Psoas muscle (tissue), 8 donors: ENCODE data around the gene TFAP2C. TPM values are rescaled to one million over a fixed set of nuclear protein-coding genes. Genes with fewer than 3 reads are reported as not detected.

Source experiments
- ATAC-seq, 4 donors: fragments of 200-7000 bp; cut with Tn5 transposase; one replicate each; pipeline ENCODE4 v1.9.1; 2020; ENCODE audit warnings: moderate library complexity in 3 of 4, mild to moderate bottlenecking in 2 of 4
- DNase-seq, 2 donors: peaks; one replicate each; pipeline ENCODE4 v3.0.0-alpha.2; 2020
- H3K27ac ChIP-seq: fragments of 200-600 bp; one replicate; pipeline ENCODE4 v1.8.0; 2022
- H3K27me3 ChIP-seq, 3 donors: fragments of 200-600 bp in 1 of 3; one replicate each; pipeline versions ENCODE4 v1.6.1 to v1.8.0; 2013 to 2022; ENCODE audit warnings: low read length in 2 of 3, mild to moderate bottlenecking in 2 of 3, moderate library complexity in 1 of 3; ENCODE audit not compliant: insufficient read depth in 3 of 3
- H3K36me3 ChIP-seq, 2 donors: fragments of 200-600 bp in 1 of 2; one replicate each; pipeline versions ENCODE4 v1.6.1 to v1.8.0; 2013 to 2022; ENCODE audit warnings: low read depth in 1 of 2, mild to moderate bottlenecking in 1 of 2, moderate library complexity in 1 of 2; ENCODE audit not compliant: insufficient read depth in 1 of 2
- H3K4me1 ChIP-seq: fragments of 200-600 bp; one replicate; pipeline ENCODE4 v1.8.0; 2022
- H3K4me3 ChIP-seq: fragments of 200-600 bp; one replicate; pipeline ENCODE4 v1.8.0; 2022; ENCODE audit warnings: mild to moderate bottlenecking
- H3K9me3 ChIP-seq: fragments of 200-600 bp; one replicate; pipeline ENCODE4 v1.8.0; 2022
- WGBS, 3 donors: extraction: QIAGEN DNeasy Blood & Tissue Kit; methylation state at CpG; one replicate each; pipeline versions ENCODE4 v1.1.6 to v1.1.7; 2013; 5-methylcytosine and 5-hydroxymethylcytosine counted together
- intact Hi-C, 2 donors: fragments of 100-400 bp; cut with DNase I; formaldehyde crosslinking; loops; one replicate each; pipeline versions ENCODE4 v1.11.0 to v1.14.2; 2022
- polyA plus RNA-seq, 3 donors: library from polyadenylated mRNA; stranded (reverse); fragments of 200-250 nt; gene quantifications; one replicate each; pipeline ENCODE4 v1.2.3, GENCODE V29; 2013
- total RNA-seq, 4 donors: library from RNA; stranded (reverse); fragmentation: NEBNext Ultra II Directional in 2 of 4; extraction: Animal tissue kit (Norgen Biotek cat#: 25700) in 2 of 4; gene quantifications; one replicate each; pipeline versions ENCODE4 v1.2.1 to v1.2.4, GENCODE V29; 2021 to 2023
- TF ChIP-seq, protein P1 (sequence below): fragments of 200-600 bp; IDR thresholded peaks from one replicate; pipeline ENCODE4 v1.8.0; 2022; ENCODE audit warnings: antibody characterized with exemption
- donor health status: healthy with polysubstance abuse.
- donor health status: DM: no; HTN: no; CAD: no; lungs with moderate emphysema.
- donor health status: Bipolar disorder and iron deficiency.
- donor health status: healthy.
- donor health status: DM: yes; HTN: yes; CAD: no.
- donor health status: DM: no; HTN: no; CAD: no.
- donor health status: DM: no; HTN: no; CAD: no.
- donor health status: DM: yes; HTN: yes; CAD: no.

TFAP2C gene
- total and polyA plus RNA-seq, 7 donors, result 0.03 to 0.04 TPM; not detected in 5

- no peak for DNase-seq
- H3K36me3 ChIP-seq, result no peaks in the 10 kb centered on the region
- intact Hi-C loops, result no loop called here
- no peak for ATAC-seq
- TF ChIP-seq, protein P1, sequence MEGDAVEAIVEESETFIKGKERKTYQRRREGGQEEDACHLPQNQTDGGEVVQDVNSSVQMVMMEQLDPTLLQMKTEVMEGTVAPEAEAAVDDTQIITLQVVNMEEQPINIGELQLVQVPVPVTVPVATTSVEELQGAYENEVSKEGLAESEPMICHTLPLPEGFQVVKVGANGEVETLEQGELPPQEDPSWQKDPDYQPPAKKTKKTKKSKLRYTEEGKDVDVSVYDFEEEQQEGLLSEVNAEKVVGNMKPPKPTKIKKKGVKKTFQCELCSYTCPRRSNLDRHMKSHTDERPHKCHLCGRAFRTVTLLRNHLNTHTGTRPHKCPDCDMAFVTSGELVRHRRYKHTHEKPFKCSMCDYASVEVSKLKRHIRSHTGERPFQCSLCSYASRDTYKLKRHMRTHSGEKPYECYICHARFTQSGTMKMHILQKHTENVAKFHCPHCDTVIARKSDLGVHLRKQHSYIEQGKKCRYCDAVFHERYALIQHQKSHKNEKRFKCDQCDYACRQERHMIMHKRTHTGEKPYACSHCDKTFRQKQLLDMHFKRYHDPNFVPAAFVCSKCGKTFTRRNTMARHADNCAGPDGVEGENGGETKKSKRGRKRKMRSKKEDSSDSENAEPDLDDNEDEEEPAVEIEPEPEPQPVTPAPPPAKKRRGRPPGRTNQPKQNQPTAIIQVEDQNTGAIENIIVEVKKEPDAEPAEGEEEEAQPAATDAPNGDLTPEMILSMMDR, result no peak
- H3K4me1 ChIP-seq, result peaks cover 6% of the 10 kb centered on the region
- peaks cover 9 to 83% (median 47%) of the 10 kb centered on the region in 3 donors for H3K27me3 ChIP-seq
- no peaks in the 10 kb centered on the region for H3K9me3 ChIP-seq
- no peak overlapping the region for H3K27ac ChIP-seq
- H3K4me3 ChIP-seq, result peak overlapping the region; percentile 56
- 5 to 7% (median 7%) methylated on average over 43 to 45 of the region's 45 CpGs for WGBS, 3 donors
Observed at GRCh38 chr20:56627122-56628014, 1.7 kb upstream of the TFAP2C start.

- intact Hi-C loops, result no loop called here
- no peak for ATAC-seq
- peaks cover 6% of the 10 kb centered on the region for H3K4me1 ChIP-seq
- H3K9me3 ChIP-seq, result no peaks in the 10 kb centered on the region
- H3K4me3 ChIP-seq, result peak overlapping the region; percentile 56
- TF ChIP-seq, protein P1, result no peak
- 3 to 4% (median 4%) methylated on average over 40 to 48 of the region's 48 CpGs for WGBS, 3 donors
- no peak overlapping the region for H3K27ac ChIP-seq
- no peaks in the 10 kb centered on the region for H3K36me3 ChIP-seq
- peaks cover 9 to 92% (median 48%) of the 10 kb centered on the region in 3 donors for H3K27me3 ChIP-seq
- DNase-seq, result no peak
Observed at GRCh38 chr20:56628015-56628872, 862 bp upstream of the TFAP2C start.

DNA sequence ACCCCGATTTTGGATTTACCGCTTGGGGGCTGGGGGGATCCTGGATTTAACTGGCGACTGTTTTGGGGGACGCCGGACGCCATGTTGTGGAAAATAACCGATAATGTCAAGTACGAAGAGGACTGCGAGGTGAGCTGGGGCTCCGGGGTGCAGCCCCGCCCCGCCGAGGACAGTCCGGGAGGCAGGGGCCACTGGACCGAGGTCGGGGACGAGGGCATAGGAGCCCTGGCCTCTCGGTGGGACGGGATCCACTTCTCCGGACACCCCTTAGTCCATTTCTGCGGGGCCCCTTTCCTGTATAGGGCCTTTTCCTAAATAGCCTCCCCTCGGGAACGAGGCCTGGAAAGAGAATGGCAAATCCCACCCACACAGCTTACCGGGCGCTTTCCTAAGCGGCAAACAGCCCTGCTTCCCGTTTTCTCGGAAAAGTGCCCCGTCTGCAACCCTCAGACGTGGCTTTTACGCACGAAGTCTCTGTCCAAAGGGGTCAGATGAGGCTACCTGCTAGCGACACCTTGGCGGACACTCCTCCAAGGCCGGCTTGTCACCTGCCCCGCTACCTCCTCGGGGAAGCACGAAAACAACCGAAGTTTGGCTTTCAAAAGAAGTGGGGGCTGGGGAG lies 469 bp downstream of the TFAP2C start:
- peaks cover 9 to 93% (median 50%) of the 10 kb centered on the region in 3 donors for H3K27me3 ChIP-seq
- TF ChIP-seq, protein P1, result no peak

DNA sequence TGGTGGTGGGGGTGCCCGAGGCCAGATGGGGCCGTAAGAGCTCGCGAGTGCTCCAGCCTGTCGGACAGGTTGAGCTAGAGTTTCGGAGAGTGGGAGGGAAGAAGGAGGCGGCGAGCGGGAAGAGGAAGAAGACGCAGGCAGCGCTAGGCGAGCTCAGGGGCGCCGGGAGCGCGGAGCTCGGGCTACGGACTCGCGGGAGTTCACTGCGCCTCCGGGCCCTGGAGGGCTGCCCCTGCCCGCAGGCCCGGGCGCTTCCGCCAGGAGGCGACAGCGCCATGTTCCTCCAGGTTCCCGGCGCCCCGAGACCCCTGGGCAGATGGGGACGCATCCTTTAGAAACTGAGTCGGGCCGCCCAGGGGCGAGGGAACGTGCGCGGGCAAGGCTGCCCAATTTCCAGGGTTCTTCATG lies 984 bp downstream of the TFAP2C start:
- ATAC-seq (peak in 1 of 4 donors; percentile 36), DNase-seq (no peak)
- no peaks in the 10 kb centered on the region for H3K36me3 ChIP-seq
- TF ChIP-seq, protein P1, result no peak
- H3K27me3 ChIP-seq, result peaks cover 9 to 93% (median 48%) of the 10 kb centered on the region in 3 donors
- intact Hi-C loops, result no loop called here
- H3K4me3 ChIP-seq, result peak overlapping the region; percentile 56
- WGBS, 3 donors, result 1 to 3% (median 1%) methylated on average over 19 to 38 of the region's 38 CpGs
- no peak overlapping the region for H3K27ac ChIP-seq
- H3K9me3 ChIP-seq, result no peaks in the 10 kb centered on the region
- peaks cover 6% of the 10 kb centered on the region for H3K4me1 ChIP-seq

More for the DNA sequence above, 469 bp downstream of the TFAP2C start:
- Histone ChIP-seq H3K27ac (no peak overlapping the region), H3K4me1 (peaks cover 6% of the 10 kb centered on the region), H3K4me3 (peak overlapping the region; percentile 56), H3K9me3 (no peaks in the 10 kb centered on the region), H3K36me3 (no peaks in the 10 kb centered on the region)
- intact Hi-C loops, result no loop called here
- ATAC-seq (no peak), DNase-seq (no peak)
- 1 to 2% (median 2%) methylated on average over 35 to 39 of the region's 39 CpGs for WGBS, 3 donors
